NK-92 (cell line): Measurements from ENCODE around the gene POU3F2.

Source experiments
- DNase-seq: peaks from one replicate; lab custom pipeline; 2025; ENCODE audit not compliant: unreplicated experiment; lab: John Stamatoyannopoulos, UW

Gene POU3F2

DNA sequence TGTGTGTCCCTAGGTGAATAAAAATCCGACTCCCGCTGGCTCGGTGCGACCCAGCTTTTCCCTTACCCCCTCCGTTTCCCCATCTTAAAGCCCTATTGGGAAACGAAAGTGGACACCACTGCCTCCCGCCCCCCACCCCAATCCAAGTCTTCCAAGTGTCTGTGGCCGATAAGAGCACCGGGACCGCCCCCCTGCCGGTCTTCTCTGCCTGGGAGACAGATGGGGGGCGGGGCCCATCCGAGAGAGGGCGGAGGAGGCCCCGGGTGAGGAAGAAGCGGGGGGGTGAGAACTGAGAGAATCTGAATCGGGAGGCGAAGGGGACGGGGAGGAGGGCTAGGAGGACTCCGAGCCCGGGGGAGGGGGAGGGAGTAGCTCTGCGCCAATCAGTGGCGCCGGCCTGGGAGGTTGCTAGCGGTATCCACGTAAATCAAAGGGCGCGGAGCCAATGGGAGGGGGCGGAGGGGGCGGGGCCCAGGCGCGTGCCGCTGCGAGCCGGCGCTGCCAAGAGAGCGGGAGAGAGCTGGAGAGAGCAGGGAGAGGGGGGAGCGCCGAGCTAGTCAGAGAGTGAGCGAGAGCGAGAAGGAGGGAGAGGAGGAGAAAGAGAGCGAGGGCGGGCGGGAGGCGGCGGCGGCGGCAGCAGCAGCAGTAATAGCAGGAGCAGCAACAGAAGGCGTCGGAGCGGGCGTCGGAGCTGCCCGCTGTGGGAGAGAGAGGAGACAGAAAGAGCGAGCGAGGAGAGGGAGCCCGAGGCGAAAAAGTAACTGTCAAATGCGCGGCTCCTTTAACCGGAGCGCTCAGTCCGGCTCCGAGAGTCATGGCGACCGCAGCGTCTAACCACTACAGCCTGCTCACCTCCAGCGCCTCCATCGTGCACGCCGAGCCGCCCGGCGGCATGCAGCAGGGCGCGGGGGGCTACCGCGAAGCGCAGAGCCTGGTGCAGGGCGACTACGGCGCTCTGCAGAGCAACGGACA is at the start of gene POU3F2:
Gene POU3F2, plus strand, starts transcription at position 515 of the 972 bp plus-strand sequence. Its CDS starts 300 bp downstream, at position 815.
- DNase-seq: no peak

DNA sequence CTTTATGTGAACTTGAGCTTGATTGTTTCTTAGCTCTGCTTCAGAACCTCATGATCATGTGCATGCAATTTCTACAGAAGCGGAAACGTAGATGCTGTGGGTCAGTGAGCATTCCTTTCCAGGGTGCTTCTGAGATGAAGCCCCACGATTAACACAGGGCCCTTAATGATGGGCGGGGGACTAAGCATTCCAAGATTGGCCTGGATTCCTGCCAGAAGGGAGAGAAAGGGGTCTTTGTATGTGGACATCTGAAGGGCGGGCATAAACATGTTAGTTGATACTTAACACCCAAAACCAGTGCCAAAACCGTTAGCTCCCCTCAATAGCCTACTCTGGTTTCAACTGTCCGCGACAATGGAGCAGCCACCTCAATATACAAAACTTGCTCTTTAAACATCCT is 46.9 kb upstream of the POU3F2 start:
- no peak for DNase-seq

DNA sequence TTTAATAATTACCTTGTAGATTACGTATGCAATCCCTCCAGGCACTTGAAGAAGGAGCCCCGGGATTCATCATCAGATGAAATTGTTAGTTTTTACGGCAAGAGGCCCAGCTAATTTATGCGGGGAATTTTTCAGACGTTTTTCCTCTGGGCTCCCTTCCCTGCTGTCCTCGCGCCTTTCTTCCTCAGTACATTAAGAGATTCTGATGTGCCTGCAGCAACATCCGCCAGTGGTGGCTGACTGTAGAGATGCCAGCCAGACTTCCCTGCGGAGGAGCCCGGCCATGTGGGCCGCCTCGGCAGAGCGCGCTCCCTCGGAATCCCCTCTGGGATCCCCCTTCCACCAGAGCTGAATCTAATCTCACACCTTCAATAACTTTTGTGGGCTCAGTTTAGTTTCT is 46.4 kb upstream of the POU3F2 start:
- no peak for DNase-seq

DNA sequence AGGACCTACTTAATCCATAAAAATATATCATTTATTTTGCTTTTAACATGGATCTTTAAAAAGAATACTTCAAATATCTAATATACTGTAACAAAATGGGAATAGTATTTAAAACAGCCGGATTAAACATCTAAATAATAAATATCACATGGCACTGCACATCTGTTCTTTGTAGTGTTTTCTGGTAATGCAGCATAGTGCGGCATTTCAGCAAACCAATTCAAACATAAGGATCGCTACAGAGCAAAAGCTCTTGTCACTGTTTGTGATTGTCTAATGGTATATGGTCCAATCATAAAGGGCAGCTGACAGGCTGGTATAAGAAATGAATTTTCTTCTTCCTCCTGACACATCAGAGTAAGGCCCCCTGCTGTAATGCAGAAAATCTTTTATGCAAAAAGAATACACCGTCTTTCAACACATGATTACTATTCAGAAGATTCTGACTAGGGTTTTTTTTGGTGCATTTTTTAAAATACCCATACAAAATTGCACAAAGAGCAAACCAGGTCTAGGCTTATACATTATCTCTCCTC is 40.0 kb upstream of the POU3F2 start:
- DNase-seq: no peak

DNA sequence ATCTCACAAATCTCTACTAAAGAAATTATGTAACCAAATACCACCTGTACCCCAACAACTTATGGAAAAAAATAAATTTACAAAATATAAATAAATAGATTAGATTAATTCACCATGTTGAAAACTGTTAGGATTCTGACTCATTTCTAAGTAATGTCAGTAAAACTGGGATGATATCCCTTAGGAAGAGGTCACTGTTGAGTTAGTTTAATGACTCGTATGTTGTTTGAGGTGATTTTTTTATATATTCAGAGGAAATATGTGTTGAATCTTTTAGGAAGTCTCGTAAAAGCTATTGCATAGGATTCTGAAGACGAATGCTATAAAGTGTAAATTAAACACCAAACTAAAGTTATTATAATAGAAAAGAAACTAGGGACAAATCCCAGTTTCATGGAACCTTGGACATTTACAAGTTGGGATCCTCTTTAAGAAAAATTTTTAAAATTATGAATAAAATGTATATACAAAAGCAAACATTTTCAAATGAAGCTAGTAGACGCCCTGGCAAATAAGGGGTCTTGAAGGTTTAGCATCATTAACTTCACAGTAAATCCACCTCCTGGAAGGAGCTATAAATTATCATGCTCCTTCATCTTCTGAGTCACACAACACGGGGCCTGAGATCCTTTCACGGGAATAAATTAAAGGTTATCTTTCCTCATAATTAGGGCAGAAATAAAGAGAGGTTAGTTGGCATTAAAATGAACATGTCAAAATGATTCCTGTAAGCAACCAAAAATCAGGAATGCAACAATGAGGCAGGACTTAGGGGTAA is 37.0 kb upstream of the POU3F2 start:
- DNase-seq: no peak

DNA sequence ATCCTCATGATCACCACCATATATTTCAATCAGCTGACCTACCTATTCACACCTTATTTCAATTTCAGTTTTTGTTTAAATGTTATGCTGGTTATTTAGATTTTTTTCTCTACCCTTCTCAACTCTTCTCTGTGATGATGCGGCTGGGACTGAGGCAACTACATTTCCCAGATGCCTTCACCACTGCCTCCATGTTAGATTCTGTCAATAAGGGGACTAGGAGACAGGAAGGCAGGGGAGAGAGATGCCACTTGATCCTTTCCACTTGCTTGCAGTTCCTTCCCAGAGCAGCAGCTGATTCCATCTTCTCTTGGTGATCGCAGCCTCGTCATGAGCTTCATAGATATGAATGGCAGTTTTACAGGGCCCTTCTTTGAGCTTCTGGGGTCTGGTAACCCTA is 33.5 kb upstream of the POU3F2 start:
- DNase-seq: no peak

DNA sequence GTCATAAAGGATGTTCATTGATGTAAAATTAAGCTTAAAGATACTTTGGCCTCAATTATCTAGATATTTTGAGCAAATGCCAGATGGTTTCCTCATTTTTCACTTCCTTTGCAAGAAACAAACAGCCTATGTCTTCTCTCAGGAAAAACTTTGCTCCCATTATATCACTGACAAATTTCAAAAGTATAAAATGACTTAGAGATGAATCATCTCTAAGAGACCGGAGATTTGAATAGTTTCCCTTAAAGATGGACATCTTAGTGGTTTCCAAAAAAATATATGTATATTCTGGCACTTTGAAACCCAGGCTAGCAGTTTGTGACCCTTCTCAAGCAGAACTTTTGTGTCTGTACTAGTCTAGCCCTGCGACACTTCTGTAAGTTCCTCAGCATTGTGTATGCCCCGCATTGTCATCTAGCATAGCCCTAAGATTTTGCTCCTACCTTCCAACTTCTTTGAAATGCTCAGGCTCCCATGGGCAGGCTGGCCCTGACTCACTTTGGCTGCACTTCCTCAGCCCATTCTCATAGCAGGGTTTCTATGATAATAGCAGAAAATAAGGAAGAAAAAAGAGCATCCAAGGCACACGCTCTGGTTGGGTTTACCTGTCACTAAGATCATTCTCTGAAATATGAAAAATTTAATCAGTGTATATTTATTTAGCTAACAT is 25.7 kb upstream of the POU3F2 start:
- DNase-seq: no peak

DNA sequence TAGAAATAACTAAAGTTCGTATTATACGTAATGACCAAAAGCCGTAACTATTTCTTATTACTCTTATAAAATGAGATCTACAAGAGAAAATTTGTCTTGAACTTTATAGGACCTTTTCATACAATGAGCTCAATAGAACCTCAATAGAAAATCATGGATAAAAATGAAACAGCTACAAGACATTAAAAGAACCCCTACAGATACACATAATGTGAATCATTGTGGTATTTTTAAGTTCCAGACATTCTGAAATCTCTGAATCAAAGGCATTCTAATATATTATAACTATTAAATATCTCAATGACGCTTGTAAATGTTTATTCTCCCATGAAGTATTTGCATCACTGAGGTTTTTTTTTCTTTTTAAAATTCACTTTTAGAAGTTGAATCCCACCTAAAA is 22.2 kb upstream of the POU3F2 start:
- DNase-seq: no peak

DNA sequence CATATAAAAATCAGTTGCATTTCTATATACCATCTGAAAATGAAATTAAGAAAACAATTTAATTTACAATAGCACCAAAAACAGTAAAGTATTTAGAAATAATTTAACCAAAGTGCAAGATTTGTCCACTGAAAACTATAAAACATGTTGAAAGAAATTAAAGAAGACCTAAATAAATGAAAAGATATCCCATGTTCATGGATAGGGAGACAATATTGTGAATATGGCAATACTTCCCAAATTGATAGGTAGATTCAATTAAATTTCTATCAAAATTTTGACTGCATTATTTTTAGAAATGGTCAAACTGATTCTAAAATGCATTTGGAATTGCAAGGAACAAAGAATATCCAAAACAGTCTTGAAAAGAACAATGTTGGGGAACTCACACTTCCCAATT is 17.6 kb upstream of the POU3F2 start:
- no peak for DNase-seq

DNA sequence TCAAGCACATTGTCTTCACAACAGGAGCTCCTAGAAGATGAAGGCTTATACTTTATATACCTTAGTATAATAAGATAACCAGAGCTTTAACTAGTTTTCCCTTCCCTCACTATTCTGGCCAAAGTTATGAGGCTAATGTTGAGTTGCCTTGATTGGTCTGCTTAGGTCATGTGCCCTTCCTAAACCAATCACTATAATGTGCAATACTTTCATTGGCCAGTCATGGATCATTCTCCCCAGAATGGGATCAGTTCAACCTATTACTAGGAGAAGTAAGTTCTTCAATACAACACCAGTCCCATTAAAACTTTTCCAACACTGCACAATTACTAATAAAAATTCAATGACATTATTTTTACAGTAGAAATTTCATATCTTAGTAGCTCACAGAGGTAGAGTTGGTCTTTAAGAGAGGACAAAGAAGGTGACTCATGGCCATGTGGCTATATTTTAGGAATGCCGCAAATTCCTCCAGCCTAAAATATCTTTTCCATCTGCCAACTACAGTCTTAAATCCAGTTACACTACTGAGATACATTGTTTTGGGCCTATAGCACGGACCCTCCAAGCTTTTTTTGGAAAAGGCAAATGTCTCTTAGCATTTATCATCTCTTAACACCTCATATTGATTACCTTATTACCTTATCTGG is 12.5 kb upstream of the POU3F2 start:
- no peak for DNase-seq

DNA sequence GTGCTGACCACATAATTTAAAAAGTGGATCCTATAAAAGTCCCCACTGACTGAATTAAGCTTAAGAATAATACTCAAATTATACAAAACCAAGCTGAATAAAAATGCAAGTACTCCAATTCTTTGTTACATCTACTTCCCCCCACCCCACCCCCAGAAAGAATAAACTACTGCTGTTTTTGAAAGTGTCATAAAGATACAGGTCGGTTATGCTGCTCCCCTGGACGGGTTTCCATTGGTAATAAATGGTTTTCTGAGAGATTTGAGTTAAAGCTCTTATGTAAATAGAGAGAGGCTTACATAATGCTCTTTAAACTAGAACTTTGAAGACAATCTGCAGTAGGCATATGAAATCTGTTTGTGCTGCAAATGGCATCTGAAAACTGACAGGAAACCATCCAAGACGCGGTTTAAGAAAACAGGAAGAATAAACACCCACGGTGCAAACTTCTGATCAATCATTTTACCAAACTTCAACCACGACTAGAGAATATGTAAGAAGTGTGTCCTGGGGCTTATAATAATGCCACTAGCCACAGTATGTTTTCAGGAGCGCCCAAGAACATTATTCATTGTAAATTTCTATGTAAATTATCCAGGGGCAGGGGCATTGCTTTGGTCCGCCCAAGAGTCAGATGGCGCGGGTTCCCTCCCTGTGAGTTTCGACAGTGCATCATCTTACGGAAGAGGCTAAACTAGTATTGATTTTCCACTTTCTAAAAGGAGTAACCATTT is 10.8 kb upstream of the POU3F2 start:
- no peak for DNase-seq

DNA sequence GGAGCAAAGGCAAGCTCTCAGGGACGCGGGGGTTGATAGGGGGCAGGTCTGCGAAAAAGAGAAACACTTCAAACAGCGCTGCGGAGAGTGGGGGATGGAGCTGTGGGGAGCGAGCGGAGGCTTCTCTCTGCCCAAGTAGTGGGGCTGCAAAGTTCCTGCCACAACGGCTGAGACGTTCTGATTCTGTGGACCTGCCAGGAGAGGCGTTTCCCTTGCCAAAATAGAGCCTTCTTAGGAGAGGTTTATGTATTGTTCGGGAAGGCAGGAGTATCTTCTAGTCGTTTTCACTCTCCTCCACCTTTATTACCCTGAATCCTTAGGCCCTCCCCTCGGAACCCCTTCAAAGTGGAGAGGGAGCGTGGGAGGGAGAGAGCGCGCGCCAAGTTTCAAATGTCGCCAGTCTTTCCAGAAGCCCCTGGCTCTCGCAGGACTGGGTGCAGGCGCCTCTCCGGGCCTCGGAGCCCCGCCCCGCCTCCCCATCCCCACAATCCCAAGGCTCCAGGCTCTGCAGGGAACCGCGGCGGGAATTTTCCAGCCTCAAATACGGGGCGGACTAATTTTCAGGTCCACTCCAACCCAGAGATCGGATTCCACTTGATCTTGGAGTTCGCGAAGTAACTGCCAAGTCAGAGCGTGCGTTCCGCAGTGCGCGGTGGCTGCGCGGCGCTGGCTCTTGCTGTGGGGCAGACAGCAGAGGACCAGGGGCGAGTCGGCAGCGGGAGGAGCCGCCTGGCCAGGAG is 10.0 kb upstream of the POU3F2 start:
- no peak for DNase-seq

DNA sequence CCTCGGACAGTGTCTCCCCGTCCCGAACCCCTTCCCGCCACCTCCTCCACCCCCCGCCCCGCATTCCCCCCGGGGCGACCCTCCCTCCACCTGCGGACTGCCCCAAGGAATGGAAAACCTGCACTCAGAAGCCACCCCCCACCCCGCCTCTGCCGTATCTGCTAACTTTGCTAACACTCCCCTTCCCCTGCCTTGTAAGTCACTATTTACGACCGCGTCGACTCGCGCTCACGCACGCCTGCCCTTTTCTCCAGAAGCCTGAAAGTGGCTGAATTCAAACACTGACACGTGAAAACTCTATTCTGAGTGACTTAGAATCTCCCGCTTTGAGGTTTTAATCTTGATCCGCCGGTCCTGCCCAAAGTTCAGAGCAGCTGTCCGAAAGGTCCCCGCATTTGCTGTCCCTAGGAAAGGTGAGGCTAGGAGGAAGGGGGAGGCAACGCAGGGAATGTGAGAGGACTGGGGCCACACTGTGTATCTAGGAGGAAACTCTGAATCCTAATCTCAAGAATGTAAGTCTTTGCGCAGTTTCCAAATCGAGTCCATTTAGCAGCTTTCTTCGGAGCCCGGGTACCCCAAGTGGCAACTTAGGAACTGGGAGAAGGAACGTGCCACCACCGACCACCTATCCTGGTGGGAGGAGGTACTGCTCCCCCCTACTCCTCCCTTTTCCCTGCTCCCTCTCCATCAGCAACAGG is 9.3 kb upstream of the POU3F2 start:
- DNase-seq: no peak

DNA sequence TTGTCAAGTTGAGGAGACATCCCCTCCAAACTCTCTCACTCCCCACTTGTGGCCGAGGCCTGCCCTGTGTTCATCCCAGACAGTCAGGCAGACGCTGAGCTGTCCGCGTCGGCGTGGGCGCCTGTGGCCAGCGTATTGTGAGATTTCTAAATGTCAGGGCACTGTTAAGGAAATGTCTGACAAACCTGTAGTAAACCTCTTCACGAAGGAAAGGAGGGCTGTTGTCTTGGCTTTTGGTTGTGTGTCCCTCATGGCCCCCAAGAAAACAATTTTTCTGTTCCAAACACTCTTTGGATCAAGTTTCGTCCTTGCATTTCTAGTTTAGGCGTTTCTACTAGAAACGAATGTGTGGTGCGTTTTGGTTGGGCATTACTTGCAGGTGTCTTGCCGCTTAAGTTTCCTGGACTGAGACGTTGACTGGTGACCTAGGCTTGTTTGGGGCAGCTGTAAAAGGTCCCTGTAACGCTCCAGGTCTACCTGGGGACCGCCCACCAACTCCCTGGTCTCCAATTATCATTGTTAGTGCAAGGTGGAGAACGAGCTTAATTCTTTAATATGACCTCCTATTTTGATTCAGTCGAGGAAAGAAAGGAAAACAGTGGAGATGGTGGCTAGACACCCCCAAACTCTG is 8.7 kb upstream of the POU3F2 start:
- DNase-seq: no peak

DNA sequence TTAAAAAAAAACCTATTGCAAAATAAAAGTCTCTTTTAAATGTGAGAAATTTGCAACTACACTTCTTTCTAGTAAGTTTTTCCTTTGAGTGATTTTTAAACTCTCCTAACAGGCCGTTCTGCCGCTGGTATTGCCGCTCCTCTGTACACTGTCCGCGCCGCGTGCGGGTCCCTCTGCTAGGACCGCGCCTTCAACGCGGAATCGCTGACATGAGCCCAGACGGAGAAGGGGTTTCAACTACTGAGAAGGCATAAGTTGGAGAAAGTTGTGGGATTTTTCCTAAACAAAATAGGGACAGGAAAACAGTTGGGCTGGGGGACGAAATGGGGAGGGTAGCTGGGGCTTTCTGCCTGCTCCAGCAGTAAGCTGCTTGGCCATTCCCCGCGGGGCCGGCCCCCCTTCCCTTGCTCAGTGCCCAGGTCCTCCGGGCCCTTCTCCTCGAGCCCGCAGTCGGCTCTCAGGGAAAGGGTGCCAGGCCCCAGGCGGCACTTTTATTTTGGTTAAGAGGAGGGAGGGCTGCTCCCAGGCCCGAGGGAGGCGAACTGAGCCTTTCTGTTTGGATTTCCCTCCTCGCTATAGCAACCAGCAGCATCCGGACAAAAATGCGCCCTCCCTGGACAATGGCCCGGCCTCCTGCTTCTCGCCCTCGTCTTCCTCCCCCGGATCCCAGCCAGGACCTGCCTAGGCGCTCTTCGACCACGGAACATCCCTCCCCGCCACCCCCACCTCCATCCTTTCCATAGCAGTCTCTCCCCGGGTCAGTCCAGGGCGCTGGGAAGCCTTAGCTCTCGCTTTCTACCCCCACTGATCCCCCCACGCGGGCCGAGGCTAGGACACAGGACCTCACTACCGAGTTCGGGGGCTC is 6.8 kb upstream of the POU3F2 start:
- DNase-seq: no peak

DNA sequence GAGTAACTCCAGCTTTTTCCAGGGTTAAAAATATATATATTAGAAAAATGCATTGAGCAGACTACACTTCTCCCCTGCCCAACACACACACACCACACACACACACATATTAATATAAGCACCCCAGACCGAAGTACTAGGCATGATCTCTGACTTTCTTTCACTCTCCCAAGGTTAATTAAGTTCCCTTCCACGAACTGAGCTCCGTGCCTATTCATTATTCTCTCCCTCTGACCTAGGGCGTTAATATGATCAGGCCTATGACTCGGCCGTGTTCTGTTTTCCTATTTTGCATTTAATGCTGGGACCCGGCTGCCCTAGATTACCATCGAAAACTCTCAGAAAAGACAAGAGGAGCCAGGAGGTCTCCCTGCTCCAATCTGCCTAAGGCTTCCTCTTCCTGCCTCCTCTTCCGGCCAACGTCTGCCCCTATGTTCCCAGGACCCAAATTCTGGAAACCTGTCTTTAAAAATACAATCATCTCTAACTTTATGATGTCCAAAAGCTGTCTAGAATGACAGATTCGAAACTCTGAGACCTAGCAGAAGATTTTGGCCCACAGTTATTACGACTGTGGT is 6.1 kb upstream of the POU3F2 start:
- no peak for DNase-seq

DNA sequence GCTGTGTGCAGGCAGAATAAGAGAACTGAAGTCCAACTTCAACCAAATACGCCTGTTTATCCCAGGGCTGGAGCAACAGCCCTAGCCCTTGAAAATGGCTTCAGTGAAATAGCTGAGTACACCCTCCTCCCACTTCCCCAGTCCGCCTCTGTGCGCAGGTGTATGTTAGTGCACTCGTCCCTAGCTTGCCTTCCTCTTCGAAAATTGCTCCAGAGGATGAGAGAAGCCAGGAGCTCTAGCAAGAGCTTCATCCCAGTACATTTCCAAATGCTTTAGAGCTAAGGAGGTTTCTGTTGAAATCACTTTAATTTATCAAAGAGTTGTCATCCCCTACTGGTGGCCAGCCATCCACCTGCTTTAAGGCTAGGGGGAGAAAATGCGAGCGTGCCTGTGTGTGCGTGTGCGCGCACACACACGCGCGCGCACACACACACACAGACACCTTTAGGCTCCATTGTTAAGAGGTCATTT is 5.4 kb upstream of the POU3F2 start:
- DNase-seq: no peak
